Spinal cord (tissue), 4 donors: ENCODE data around the gene POC1A. TPM values are rescaled to one million over a fixed set of nuclear protein-coding genes. Genes with fewer than 3 reads are reported as not detected.

Experiments used
- polyA plus RNA-seq, 2 donors: library from polyadenylated mRNA; unstranded; fragments of 120-200 nt; gene quantifications; one replicate each; pipeline ENCODE4 v1.2.1, GENCODE V29; 2013; ENCODE audit not compliant: insufficient read length in 2 of 2
- total RNA-seq, 2 donors: library from RNA; depleted of rRNA in 1 of 2; stranded (reverse); fragments of 120-200 nt in 1 of 2; fragments of >200 nt in 1 of 2; gene quantifications; one replicate each; pipeline versions ENCODE4 v1.2.3 to v1.2.4, GENCODE V29; 2013 to 2014

The POC1A gene
- total and polyA plus RNA-seq, 4 donors, result 3.9 to 8.5 (median 6.2) TPM

Other genes with a start within 250 kb of the POC1A start
- 10 to 100 TPM; 10.2 to 16.8 TPM for gene RRP9, start 212.5 kb downstream of the POC1A start, total RNA-seq
- 10 to 100 TPM; 18.6 to 22.7 TPM for gene RRP9, start 212.5 kb downstream of the POC1A start, polyA plus RNA-seq
- gene PARP3, start 212.1 kb downstream of the POC1A start, total RNA-seq, result 10 to 100 TPM in 1 of 2 donors, 1 to 10 TPM in 1; 5.9 to 13.2 TPM
- 10 to 100 TPM; 11.6 to 14.7 TPM for gene PARP3, start 212.1 kb downstream of the POC1A start, polyA plus RNA-seq
- 1 to 10 TPM; 1.2 to 4.6 TPM for gene GPR62, start 199.0 kb downstream of the POC1A start, total RNA-seq
- 1 to 10 TPM; 2.5 to 2.9 TPM for gene GPR62, start 199.0 kb downstream of the POC1A start, polyA plus RNA-seq
- gene PCBP4, start 187.0 kb downstream of the POC1A start, total RNA-seq, result 10 to 100 TPM; 53.5 to 98.8 TPM
- 100 to 1,000 TPM; 218 to 271 TPM for gene PCBP4, start 187.0 kb downstream of the POC1A start, polyA plus RNA-seq
- gene ABHD14B, start 180.4 kb downstream of the POC1A start, total RNA-seq, result 10 to 100 TPM in 1 of 2 donors, 1 to 10 TPM in 1; 5.9 to 24.0 TPM
- 10 to 100 TPM; 13.5 to 21.3 TPM for gene ABHD14B, start 180.4 kb downstream of the POC1A start, polyA plus RNA-seq
- gene ABHD14A, start 179.4 kb downstream of the POC1A start, total RNA-seq, result 10 to 100 TPM; 20.5 to 55.1 TPM
- gene ABHD14A, start 179.4 kb downstream of the POC1A start, polyA plus RNA-seq, result 10 to 100 TPM; 61.1 to 66.6 TPM
- 10 to 100 TPM in 1 of 2 donors, 1 to 10 TPM in 1; 3.8 to 29.8 TPM for gene ACY1, start 170.9 kb downstream of the POC1A start, total RNA-seq
- gene ACY1, start 170.9 kb downstream of the POC1A start, polyA plus RNA-seq, result 10 to 100 TPM; 22.2 to 26.6 TPM
- gene RPL29, start 158.5 kb downstream of the POC1A start, total RNA-seq, result 1,000 to 10,000 TPM in 1 of 2 donors, 100 to 1,000 TPM in 1; 425 to 1,251 TPM
- 1,000 to 10,000 TPM; 1,191 to 1,243 TPM for gene RPL29, start 158.5 kb downstream of the POC1A start, polyA plus RNA-seq
- 10 to 100 TPM in 1 of 2 donors, 1 to 10 TPM in 1; 9.2 to 13.8 TPM for gene DUSP7, start 97.9 kb downstream of the POC1A start, total RNA-seq
- gene DUSP7, start 97.9 kb downstream of the POC1A start, polyA plus RNA-seq, result 10 to 100 TPM; 28.4 to 29.6 TPM
- 10 to 100 TPM; 39.6 to 48.9 TPM for gene ALAS1, start 43.7 kb upstream of the POC1A start, total RNA-seq
- 10 to 100 TPM; 56.4 to 57.5 TPM for gene ALAS1, start 43.7 kb upstream of the POC1A start, polyA plus RNA-seq
- under 1 TPM in 1 of 2 donors, not detected in 1; 0.11 TPM for gene TLR9, start 71.2 kb upstream of the POC1A start, total RNA-seq
- gene TLR9, start 71.2 kb upstream of the POC1A start, polyA plus RNA-seq, result under 1 TPM in 1 of 2 donors, not detected in 1; 0.41 TPM
- 10 to 100 TPM; 20.8 to 26.4 TPM for gene TWF2, start 84.7 kb upstream of the POC1A start, total RNA-seq
- gene TWF2, start 84.7 kb upstream of the POC1A start, polyA plus RNA-seq, result 10 to 100 TPM; 35.4 to 36.3 TPM
- 10 to 100 TPM in 1 of 2 donors, 1 to 10 TPM in 1; 7.9 to 21.0 TPM for gene PPM1M, start 91.3 kb upstream of the POC1A start, total RNA-seq
- gene PPM1M, start 91.3 kb upstream of the POC1A start, polyA plus RNA-seq, result 10 to 100 TPM; 18.2 to 21.7 TPM
- 100 to 1,000 TPM in 1 of 2 donors, 10 to 100 TPM in 1; 77.1 to 123 TPM for gene WDR82, start 124.2 kb upstream of the POC1A start, total RNA-seq
- 100 to 1,000 TPM; 144 to 159 TPM for gene WDR82, start 124.2 kb upstream of the POC1A start, polyA plus RNA-seq
- gene GLYCTK, start 133.4 kb upstream of the POC1A start, total RNA-seq, result 1 to 10 TPM; 3.6 to 6.5 TPM
- gene GLYCTK, start 133.4 kb upstream of the POC1A start, polyA plus RNA-seq, result 10 to 100 TPM; 11.6 to 20.1 TPM
- gene DNAH1, start 161.9 kb upstream of the POC1A start, total RNA-seq, result 1 to 10 TPM; 4.2 to 9.8 TPM
- gene DNAH1, start 161.9 kb upstream of the POC1A start, polyA plus RNA-seq, result 10 to 100 TPM in 1 of 2 donors, 1 to 10 TPM in 1; 10.0 to 12.9 TPM